SIG-M5 treated with dmso at 0.1 percent for 504 hours (cell line): ENCODE data around the gene MYO3B.
"Not testable (repeated sequence)": the region's sequence is repeated elsewhere in the genome, so short reads cannot be mapped to it uniquely, and the experiment has no call there.

Experiments used
- DNase-seq: peaks from one replicate; lab custom pipeline; 2025; ENCODE audit not compliant: unreplicated experiment; lab: John Stamatoyannopoulos, UW

Gene MYO3B

DNA sequence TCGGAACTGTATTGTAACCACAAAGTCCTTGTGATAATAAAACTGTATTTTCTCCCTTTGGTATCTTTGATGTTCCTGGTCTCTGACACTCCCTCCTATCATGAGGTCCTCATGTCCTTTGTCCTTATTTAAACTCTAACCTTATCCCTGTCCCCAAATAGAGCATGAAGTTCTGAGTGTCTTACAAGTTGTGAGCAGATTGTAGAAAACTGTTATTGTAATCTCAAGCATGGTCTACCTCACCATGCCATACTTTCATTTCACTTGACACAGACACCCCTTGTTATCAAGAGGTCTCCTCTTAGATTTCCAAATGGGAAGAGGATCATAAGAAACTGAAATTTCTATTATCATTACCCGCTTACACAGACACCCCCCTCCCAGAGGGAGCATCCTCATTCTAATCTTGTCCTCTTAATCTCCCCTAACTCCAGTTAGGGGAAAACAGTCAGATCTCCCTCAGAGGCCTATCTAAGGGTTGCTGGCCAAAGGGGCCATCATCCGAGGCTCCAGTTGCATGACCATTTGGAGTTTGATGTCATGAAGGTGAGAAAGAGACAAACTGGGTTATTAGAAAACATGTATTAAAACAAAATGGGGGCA is 29.0 kb downstream of the MYO3B start:
- no peak for DNase-seq

DNA sequence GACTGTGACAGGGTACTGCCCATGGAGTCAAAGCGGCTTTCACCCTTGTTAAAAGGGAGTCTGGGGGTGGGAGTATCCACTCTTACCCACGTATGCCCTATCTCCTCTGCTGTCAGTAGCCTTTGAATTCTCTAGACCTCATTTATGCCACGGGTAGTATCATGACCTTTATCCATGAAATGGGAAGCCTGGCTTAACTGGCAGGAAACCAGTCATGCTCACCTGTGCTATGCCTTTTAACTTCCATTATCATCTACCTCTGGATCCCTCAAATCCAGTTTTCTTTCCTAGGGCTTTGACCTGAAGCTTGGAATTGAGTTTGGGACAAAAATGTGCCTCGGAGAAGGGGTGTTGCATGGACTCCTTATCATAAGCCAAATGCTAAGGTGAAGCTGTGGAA is 30.0 kb downstream of the MYO3B start:
- no peak for DNase-seq

DNA sequence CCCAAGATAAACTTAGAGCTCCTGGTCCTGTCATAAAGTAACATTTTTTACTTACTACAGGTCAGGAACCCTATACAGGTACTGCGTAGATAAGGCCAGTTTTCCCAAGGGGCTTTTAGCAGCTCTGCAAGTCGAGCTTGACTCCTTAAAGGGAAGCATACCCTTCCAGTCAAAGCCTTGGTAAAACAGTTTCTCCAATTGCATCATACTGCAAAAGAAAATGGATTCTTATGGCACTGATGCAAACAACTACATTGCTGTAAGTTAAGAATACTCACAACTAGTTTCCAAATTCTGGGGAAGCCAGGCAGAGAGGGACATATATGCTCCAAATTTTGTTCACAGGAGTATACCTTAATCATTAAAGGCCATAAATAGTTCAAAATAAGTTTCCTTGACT is 31.0 kb downstream of the MYO3B start:
- no peak for DNase-seq

DNA sequence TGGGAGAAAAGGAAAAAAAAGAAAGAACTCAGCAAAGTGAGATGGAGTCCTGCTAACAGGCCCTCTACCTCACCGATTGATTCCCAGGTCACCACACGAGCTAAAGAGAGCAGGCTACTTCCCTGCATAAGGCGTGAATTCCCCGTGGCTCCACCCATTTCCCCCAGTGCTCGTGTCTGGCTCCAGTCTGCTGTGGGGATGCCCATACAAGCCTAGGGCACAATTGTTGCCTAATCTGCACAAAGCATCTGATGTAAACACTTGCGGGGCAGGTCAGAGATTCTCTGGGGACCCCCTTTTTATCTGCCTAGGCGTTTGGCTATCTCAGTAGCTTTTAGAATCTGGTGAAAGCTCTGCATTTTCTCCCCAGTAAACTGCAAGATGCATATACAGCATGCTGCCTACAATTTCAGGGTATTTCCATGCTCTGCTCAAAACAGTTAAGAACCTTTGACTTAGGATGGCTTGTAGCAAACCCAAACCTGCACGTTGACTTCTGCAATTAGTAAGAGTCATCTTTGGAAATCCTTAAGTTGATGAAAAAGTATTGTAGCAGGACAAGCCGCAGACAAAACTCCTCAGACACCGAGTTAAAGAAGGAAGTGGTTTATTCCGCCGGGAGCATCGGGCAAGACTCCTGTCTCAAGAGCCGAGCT is 34.8 kb downstream of the MYO3B start:
- DNase-seq, result peak; percentile 3

GRCh38 chr2:170213281-170213625 is 35.3 kb downstream of the MYO3B start:
- DNase-seq, result not testable (repeated sequence)

- no peak for DNase-seq
Observed at GRCh38 chr2:170213651-170214050, 35.7 kb downstream of the MYO3B start.

- no peak for DNase-seq
Observed at GRCh38 chr2:170214309-170214948, 36.5 kb downstream of the MYO3B start.

DNA sequence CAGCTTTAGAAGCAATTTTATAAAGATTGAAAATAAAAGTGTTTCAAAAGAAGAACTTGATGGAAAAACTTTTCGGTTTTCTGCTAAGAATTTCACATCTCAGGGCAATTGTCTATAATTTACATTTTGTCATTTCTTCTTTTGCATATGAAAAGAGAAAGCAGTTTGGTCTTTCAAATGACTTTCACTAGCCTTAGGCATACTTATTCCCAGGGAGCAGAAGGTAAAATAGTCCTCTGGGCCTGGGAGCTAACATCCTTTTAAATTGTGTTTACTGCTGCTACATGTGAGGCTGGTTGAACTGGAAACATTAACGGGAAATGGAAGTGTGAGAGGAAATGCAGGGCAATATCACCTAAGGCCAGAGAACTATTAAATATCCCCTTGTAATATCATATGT is 37.1 kb downstream of the MYO3B start:
- no peak for DNase-seq

- no peak for DNase-seq
Observed at GRCh38 chr2:170216428-170216827, 38.5 kb downstream of the MYO3B start.

GRCh38 chr2:170216981-170217380 is 39.0 kb downstream of the MYO3B start:
- DNase-seq, result no peak

- no peak for DNase-seq
Observed at GRCh38 chr2:170217778-170218251, 39.9 kb downstream of the MYO3B start.

DNA sequence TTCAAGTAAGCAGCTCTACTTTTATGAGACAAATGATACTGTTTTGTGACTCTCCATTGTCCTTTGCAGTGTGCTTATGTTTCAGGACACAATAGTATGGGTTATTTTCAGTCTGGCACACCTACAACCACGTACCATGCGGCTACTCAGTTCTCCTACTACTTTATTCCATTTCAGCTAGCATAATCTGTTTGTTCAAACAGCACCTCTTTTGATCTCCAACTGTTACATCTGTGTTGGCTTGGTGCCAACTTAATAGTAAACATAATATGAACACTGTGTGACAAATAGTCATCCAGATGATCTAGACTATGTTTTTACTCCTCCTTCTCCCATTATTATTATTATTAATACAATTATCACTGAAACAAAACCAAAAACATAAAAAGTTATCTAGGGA is 40.5 kb downstream of the MYO3B start:
- no peak for DNase-seq

DNA sequence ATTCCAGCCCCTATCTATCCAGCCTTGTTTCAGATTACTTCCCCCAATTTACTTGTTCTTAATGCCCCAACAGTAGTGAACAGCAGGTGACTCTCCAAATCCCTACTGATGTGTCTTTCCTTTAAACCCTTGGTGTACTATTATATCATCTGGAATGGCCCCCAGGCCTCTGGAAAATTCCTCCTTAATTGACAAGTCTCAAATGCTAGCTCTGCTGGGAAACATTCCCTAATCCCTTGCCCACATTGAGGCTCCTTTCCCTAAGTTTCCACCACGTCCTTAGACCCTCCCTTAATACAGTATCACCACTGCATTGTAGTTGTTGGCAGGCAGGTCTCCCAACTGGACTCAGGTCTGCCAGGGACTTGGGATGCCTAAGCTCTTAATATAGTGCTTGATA is 41.0 kb downstream of the MYO3B start:
- no peak for DNase-seq

DNA sequence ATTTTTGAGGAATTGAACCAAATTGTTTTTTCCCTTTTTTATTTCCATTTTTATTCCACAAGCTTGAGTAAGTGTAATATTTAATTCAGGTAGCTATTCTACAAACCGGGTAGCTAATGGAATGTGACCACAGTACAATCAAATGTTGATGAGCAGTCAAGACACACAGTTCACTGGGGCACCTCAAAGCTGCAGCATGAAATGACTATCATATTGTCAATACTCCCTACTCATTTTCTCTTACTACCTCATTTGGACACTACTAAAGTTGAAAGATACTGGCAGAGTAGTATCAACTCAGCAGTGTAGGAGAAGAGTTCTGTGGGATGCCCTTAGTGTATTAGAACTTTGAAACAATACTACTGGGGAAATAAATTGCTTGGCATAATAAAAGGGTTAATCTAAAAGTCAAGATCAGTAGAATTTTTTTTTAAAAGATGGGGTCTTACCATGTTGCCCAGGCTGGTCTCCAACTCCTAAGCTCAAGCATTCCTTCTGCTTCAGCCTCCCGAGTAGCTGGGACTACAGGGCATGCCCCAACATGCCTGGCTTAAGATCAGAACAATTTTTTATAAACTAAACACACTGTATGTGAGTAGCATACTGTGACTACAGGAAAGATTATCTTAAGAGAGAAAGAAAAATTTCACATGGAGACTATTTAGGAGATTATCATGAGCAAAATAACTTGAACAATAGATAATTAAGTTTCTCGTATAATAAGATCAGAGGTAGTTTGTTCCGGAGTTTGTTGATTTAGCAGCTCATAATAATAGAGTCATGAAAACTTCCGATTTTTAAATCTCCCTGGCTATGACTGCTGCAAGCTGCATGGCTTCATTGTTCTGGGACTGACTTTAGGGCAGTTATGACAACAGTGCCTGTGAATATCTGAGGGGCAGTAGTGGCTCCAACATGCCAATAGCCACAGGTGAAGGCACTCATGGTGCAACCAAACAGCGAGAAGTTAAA is 43.7 kb downstream of the MYO3B start:
- no peak for DNase-seq

GRCh38 chr2:170222298-170222697 is 44.4 kb downstream of the MYO3B start:
- no peak for DNase-seq

- DNase-seq, result no peak
Observed at GRCh38 chr2:170222842-170223241, 44.9 kb downstream of the MYO3B start.

- DNase-seq, result no peak
Observed at GRCh38 chr2:170224692-170225294, 46.8 kb downstream of the MYO3B start.

- no peak for DNase-seq
Observed at GRCh38 chr2:170226216-170226615, 48.3 kb downstream of the MYO3B start.

DNA sequence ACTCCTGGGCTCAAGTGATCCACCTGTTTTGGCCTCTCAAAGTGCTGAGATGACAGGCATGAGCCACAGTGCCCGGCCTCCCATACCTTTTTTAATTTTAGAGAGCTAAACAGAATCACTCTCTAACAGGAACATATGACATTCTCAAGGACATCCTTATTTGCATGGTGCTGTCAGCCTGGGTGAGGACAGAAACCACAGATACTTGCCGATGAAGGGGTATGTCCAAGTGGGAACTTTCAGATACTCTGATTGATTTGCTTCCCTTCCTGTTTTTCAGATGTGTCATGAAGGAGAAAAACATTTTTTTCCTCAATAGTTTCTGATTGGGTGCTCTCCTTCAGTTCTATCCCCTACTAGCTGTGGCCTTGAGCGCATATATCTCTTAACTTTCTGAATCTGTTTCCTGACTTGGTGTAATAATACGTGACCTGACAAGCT is 49.6 kb downstream of the MYO3B start:
- no peak for DNase-seq

- no peak for DNase-seq
Observed at GRCh38 chr2:170227951-170228350, 50.0 kb downstream of the MYO3B start.

- no peak for DNase-seq
Observed at GRCh38 chr2:170228429-170228828, 50.5 kb downstream of the MYO3B start.
